NCI-H526 treated with DMSO at 0.1 percent for 48 hours (cell line): ENCODE data around the gene RBMX.
"Not testable (repeated sequence)": the region's sequence is repeated elsewhere in the genome, so short reads cannot be mapped to it uniquely, and the experiment has no call there.

Experiments used
- DNase-seq: peaks from one replicate; lab custom pipeline; 2025; lab: John Stamatoyannopoulos, UW

Gene RBMX

GRCh38 chrX:136878423-136878822, 2.1 kb downstream of the RBMX start:
- no peak for DNase-seq

- not testable (repeated sequence) for DNase-seq
Measured at GRCh38 chrX:136874114-136874513, 6.4 kb downstream of the RBMX start.

GRCh38 chrX:136873210-136873609, 7.3 kb downstream of the RBMX start:
- DNase-seq: not testable (repeated sequence)

- DNase-seq: no peak
Measured at GRCh38 chrX:136872091-136872700, 8.3 kb downstream of the RBMX start.

GRCh38 chrX:136870064-136870463, 10.5 kb downstream of the RBMX start:
- no peak for DNase-seq

GRCh38 chrX:136868283-136869055, 12.1 kb downstream of the RBMX start:
- no peak for DNase-seq

- no peak for DNase-seq
Measured at GRCh38 chrX:136867518-136867917, 13.0 kb downstream of the RBMX start.

- DNase-seq: no peak
Measured at GRCh38 chrX:136867096-136867491, 13.4 kb downstream of the RBMX start.

GRCh38 chrX:136866337-136867095, 14.0 kb downstream of the RBMX start:
- no peak for DNase-seq

- no peak for DNase-seq
Measured at GRCh38 chrX:136865270-136866158, 15.0 kb downstream of the RBMX start.

- no peak for DNase-seq
Measured at GRCh38 chrX:136863826-136864225, 16.7 kb downstream of the RBMX start.

GRCh38 chrX:136862546-136862945, 18.0 kb downstream of the RBMX start:
- DNase-seq: no peak

- no peak for DNase-seq
Measured at GRCh38 chrX:136861877-136862276, 18.6 kb downstream of the RBMX start.

- no peak for DNase-seq
Measured at GRCh38 chrX:136858007-136858756, 22.3 kb downstream of the RBMX start.

GRCh38 chrX:136856551-136856950, 24.0 kb downstream of the RBMX start:
- DNase-seq: no peak

- DNase-seq: no peak
Measured at GRCh38 chrX:136856050-136856449, 24.5 kb downstream of the RBMX start.

GRCh38 chrX:136851526-136851925, 29.0 kb downstream of the RBMX start:
- DNase-seq: no peak

GRCh38 chrX:136850441-136851175, 29.9 kb downstream of the RBMX start:
- DNase-seq: no peak

- DNase-seq: no peak
Measured at GRCh38 chrX:136849395-136849794, 31.1 kb downstream of the RBMX start.

- no peak for DNase-seq
Measured at GRCh38 chrX:136847874-136848273, 32.7 kb downstream of the RBMX start.

- no peak for DNase-seq
Measured at GRCh38 chrX:136839196-136839595, 41.3 kb downstream of the RBMX start.
